Caco-2 (cell line): ENCODE results near the gene NPHP4. TPM values are rescaled to one million over a fixed set of nuclear protein-coding genes. Genes with fewer than 3 reads are reported as not detected.

Experiments used
- BruUV-seq: library from RNA; stranded (reverse); fragments of 400-500 nt; replicated peaks from 2 replicates; lab custom pipeline; 2021; lab: Mats Ljungman, UMichigan
- CTCF ChIA-PET: fragments of 300-600 bp; sonication (Branson Sonifier 250); formaldehyde crosslinking; loops from one replicate; lab custom pipeline; 2022; ENCODE audit warnings: antibody characterized with exemption; lab: Charles Lee
- POLR2A ChIA-PET: fragments of 300-600 bp; sonication (Branson Sonifier 250); formaldehyde crosslinking; loops from one replicate; lab custom pipeline; 2022; ENCODE audit warnings: antibody characterized with exemption; lab: Charles Lee
- DNase-seq, 2 experiments: peaks; one replicate each; pipeline versions ENCODE4 v3.0.0 to v3.0.0-alpha.2; 2020 to 2022
- H3K27me3 ChIP-seq: replicated peaks from 2 replicates; pipeline ENCODE4 v1.6.0; 2011; ENCODE audit warnings: low read length; ENCODE audit not compliant: control insufficient read depth, insufficient read depth
- H3K36me3 ChIP-seq: 2 replicates; pipeline ENCODE4 v1.5.1; 2011; ENCODE audit warnings: low read length; ENCODE audit not compliant: control insufficient read depth, insufficient read depth
- H3K4me1 ChIP-seq: fragments of 250-450 bp; sonication (Bioruptor Pico); 2 replicates; pipeline ENCODE4 v1.5.1; 2020; ENCODE audit warnings: mild to moderate bottlenecking
- H3K4me3 ChIP-seq: 2 replicates; pipeline ENCODE4 v1.5.1; 2011; ENCODE audit warnings: low read depth, mild to moderate bottlenecking, control low read depth, low read length
- H3K9me3 ChIP-seq: fragments of 250-450 bp; sonication (Bioruptor Pico); 2 replicates; pipeline ENCODE4 v1.5.1; 2020; ENCODE audit warnings: mild to moderate bottlenecking, moderate library complexity
- H3K27ac Mint-ChIP-seq: one replicate; pipeline ENCODE4 v1.8.0; 2022; ENCODE audit warnings: mixed read lengths; ENCODE audit not compliant: unreplicated experiment
- H3K27me3 Mint-ChIP-seq: one replicate; pipeline ENCODE4 v1.8.0; 2022; ENCODE audit warnings: mixed read lengths; ENCODE audit not compliant: insufficient read depth, unreplicated experiment
- H3K36me3 Mint-ChIP-seq: one replicate; pipeline ENCODE4 v1.8.0; 2022; ENCODE audit warnings: mild to moderate bottlenecking, mixed read lengths; ENCODE audit not compliant: insufficient read depth, unreplicated experiment
- H3K4me1 Mint-ChIP-seq: one replicate; pipeline ENCODE4 v1.8.0; 2022; ENCODE audit warnings: low read depth, mixed read lengths; ENCODE audit not compliant: unreplicated experiment
- H3K4me3 Mint-ChIP-seq: one replicate; pipeline ENCODE4 v1.8.0; 2022; ENCODE audit warnings: mild to moderate bottlenecking, moderate library complexity, mixed read lengths; ENCODE audit not compliant: unreplicated experiment
- H3K9me3 Mint-ChIP-seq: one replicate; pipeline ENCODE4 v1.8.0; 2022; ENCODE audit warnings: mixed read lengths; ENCODE audit not compliant: unreplicated experiment
- CTCF ChIP-seq, 2 experiments: fragments of 200-600 bp in 1 of 2; IDR thresholded peaks; 1 replicate in 1 of 2; 2 replicates in 1 of 2; pipeline versions ENCODE4 v1.5.1 to v1.8.0; 2011 to 2022; ENCODE audit warnings: antibody characterized with exemption in 1 of 2, control low read depth in 1 of 2, inconsistent platforms in 1 of 2, low read depth in 1 of 2, low read length in 1 of 2, mild to moderate bottlenecking in 1 of 2, moderate library complexity in 1 of 2; ENCODE audit not compliant: insufficient read depth in 1 of 2, severe bottlenecking in 1 of 2, unreplicated experiment in 1 of 2
- intact Hi-C: fragments of 100-400 bp; cut with micrococcal nuclease; formaldehyde crosslinking; loops from one replicate; pipeline ENCODE4 v1.10.0; 2022; ENCODE audit not compliant: unreplicated experiment
- total RNA-seq: library from RNA; stranded (reverse); gene quantifications from 2 replicates; pipeline ENCODE4 v1.2.3, GENCODE V29; 2022

Gene NPHP4
- total RNA-seq, 1 experiment from 2014 or later: 12.3 TPM

- Mint-ChIP-seq H3K9me3 (no peaks in the 10 kb centered on the region), H3K27me3 (no peaks in the 10 kb centered on the region), H3K4me3 (no peak overlapping the region), H3K4me1 (peaks cover 13% of the 10 kb centered on the region), H3K27ac (no peak overlapping the region), H3K36me3 (no peaks in the 10 kb centered on the region)
- ChIA-PET POLR2A (no interaction called here), CTCF (no interaction called here)
- Histone ChIP-seq H3K36me3 (no peaks in the 10 kb centered on the region), H3K4me1 (no peaks in the 10 kb centered on the region), H3K27me3 (no peaks in the 10 kb centered on the region), H3K9me3 (no peaks in the 10 kb centered on the region), H3K4me3 (no peak overlapping the region)
- no peak for DNase-seq
- TF ChIP-seq CTCF (IDR thresholded peaks at IDR 0.05; ENCODE audit: insufficient read depth in 1 of 2, low read depth in 1 of 2, low read length in 1 of 2, severe bottlenecking in 1 of 2, unreplicated experiment in 1 of 2): no peak
- no TSS peak for BruUV-seq
- intact Hi-C loops: no loop called here
Measured at GRCh38 chr1:5951846-5952410, 40.3 kb downstream of the NPHP4 start.

DNA sequence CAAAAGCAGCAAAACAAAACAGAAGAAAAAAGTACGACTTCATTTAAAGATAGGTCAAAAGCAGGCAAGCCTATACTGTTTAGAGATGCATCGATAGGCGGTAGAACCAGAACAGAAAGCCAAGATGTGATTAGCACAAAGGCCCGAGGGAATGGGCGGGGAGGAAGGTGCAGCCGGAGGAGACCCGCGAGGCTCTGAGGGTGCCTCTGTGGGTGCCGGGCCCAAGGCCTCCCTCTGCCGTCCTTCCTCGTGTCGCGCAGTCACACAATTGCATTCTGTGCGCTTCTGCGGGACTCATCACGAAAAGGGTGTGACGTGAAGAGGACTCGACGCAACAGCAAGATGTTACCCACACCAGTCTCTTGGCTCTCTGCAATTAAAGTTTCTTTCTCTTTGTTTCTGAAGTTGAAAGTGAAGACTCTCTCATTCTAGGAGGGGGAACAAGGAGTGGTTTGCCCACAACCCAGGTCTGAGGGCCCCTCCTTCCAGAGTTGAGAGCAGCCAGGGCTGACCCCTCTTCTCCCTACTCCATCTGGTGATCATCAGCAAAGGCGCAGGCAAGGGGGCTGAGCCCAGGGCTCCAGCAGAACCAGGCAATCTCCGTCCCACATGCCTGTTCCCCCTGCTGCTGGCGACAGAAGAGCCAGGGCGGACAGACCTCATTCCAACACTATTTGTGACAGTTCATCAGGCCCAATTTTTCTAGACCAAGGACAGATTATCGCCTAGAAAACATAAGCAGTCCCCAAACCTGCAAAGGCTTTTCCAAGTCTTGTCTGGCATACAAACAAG lies 41.0 kb downstream of the NPHP4 start:
- Mint-ChIP-seq H3K36me3 (no peaks in the 10 kb centered on the region), H3K27me3 (no peaks in the 10 kb centered on the region), H3K4me3 (no peak overlapping the region), H3K9me3 (no peaks in the 10 kb centered on the region), H3K4me1 (peaks cover 13% of the 10 kb centered on the region), H3K27ac (no peak overlapping the region)
- ChIA-PET POLR2A (no interaction called here), CTCF (no interaction called here)
- DNase-seq: no peak
- no peaks in the 10 kb centered on the region for H3K9me3 ChIP-seq
- H3K4me1 ChIP-seq: no peaks in the 10 kb centered on the region
- no peak for TF ChIP-seq CTCF (IDR thresholded peaks at IDR 0.05; ENCODE audit: insufficient read depth in 1 of 2, low read depth in 1 of 2, low read length in 1 of 2, severe bottlenecking in 1 of 2, unreplicated experiment in 1 of 2)
- H3K4me3 ChIP-seq: no peak overlapping the region
- no peaks in the 10 kb centered on the region for H3K27me3 ChIP-seq
- no TSS peak for BruUV-seq
- intact Hi-C loops: no loop called here
- H3K36me3 ChIP-seq: no peaks in the 10 kb centered on the region

GRCh38 chr1:5950201-5950895 lies 41.9 kb downstream of the NPHP4 start:
- ChIA-PET CTCF (no interaction called here), POLR2A (no interaction called here)
- no peaks in the 10 kb centered on the region for H3K9me3 ChIP-seq
- H3K9me3 Mint-ChIP-seq: no peaks in the 10 kb centered on the region
- no peak for DNase-seq
- no peaks in the 10 kb centered on the region for H3K36me3 Mint-ChIP-seq
- TF ChIP-seq CTCF (IDR thresholded peaks at IDR 0.05; ENCODE audit: insufficient read depth in 1 of 2, low read depth in 1 of 2, low read length in 1 of 2, severe bottlenecking in 1 of 2, unreplicated experiment in 1 of 2): no peak
- H3K36me3 ChIP-seq: no peaks in the 10 kb centered on the region
- H3K4me1 ChIP-seq: no peaks in the 10 kb centered on the region
- no peaks in the 10 kb centered on the region for H3K27me3 Mint-ChIP-seq
- no peaks in the 10 kb centered on the region for H3K27me3 ChIP-seq
- BruUV-seq: no TSS peak
- no peak overlapping the region for H3K4me3 ChIP-seq
- intact Hi-C loops: no loop called here
- H3K27ac Mint-ChIP-seq: no peak overlapping the region
- H3K4me1 Mint-ChIP-seq: peaks cover 8% of the 10 kb centered on the region
- H3K4me3 Mint-ChIP-seq: no peak overlapping the region
